ENCODE results near the gene ZFX.
A peak's percentile ranks its signal among the peaks of the same experiment; 100 is the strongest.

Gene ZFX

GRCh38 chrX:24241822-24242648 is 92.5 kb downstream of the ZFX start:
- no peak for DNase-seq (ENCODE audit: low read depth)

GRCh38 chrX:24242649-24243175 is 93.2 kb downstream of the ZFX start:
- DNase-seq (ENCODE audit: low read depth) = peak; percentile 92

- DNase-seq (ENCODE audit: low read depth) = no peak
These were observed 93.7 kb downstream of the ZFX start for GRCh38 chrX:24243188-24243587.

GRCh38 chrX:24243692-24244091 is 94.2 kb downstream of the ZFX start:
- DNase-seq (ENCODE audit: low read depth) = peak; percentile 39

GRCh38 chrX:24245202-24245601 is 95.7 kb downstream of the ZFX start:
- DNase-seq (ENCODE audit: low read depth) = peak; percentile 64

GRCh38 chrX:24248042-24248441 is 98.5 kb downstream of the ZFX start:
- DNase-seq (ENCODE audit: low read depth) = no peak

GRCh38 chrX:24253030-24253429 is 103.5 kb downstream of the ZFX start:
- DNase-seq (ENCODE audit: low read depth) = no peak

- DNase-seq (ENCODE audit: low read depth) = no peak
These were observed 103.9 kb downstream of the ZFX start for GRCh38 chrX:24253469-24253868.

GRCh38 chrX:24257011-24257410 is 107.5 kb downstream of the ZFX start:
- no peak for DNase-seq (ENCODE audit: low read depth)

- DNase-seq (ENCODE audit: low read depth) = peak; percentile 75
These were observed 110.2 kb downstream of the ZFX start for GRCh38 chrX:24259544-24260240.

GRCh38 chrX:24260842-24261550 is 111.5 kb downstream of the ZFX start:
- DNase-seq (ENCODE audit: low read depth) = no peak

GRCh38 chrX:24262309-24262708 is 112.8 kb downstream of the ZFX start:
- no peak for DNase-seq (ENCODE audit: low read depth)

- DNase-seq (ENCODE audit: low read depth) = no peak
These were observed 114.9 kb downstream of the ZFX start for GRCh38 chrX:24264383-24264782.
